MCF 10A (cell line): ENCODE data around the gene PPP1R14D. TPM values are rescaled to one million over a fixed set of nuclear protein-coding genes. Genes with fewer than 3 reads are reported as not detected.

Experiments used
- BruUV-seq: library from RNA; stranded (reverse); fragments of 400-500 nt; replicated peaks from 2 replicates; lab custom pipeline; 2021; lab: Mats Ljungman, UMichigan
- CTCF ChIA-PET: fragments of 300-600 bp; sonication (Branson Sonifier 250); formaldehyde crosslinking; extraction: SDS; loops from one replicate; lab custom pipeline; 2021; ENCODE audit warnings: antibody characterized with exemption, inconsistent platforms; lab: Yijun Ruan, JAX
- POLR2A ChIA-PET: fragments of 300-600, 350-650 bp; sonication (Branson Sonifier 250); formaldehyde crosslinking; extraction: SDS; loops from one replicate; lab custom pipeline; 2020; ENCODE audit warnings: antibody characterized with exemption, inconsistent platforms; lab: Yijun Ruan, JAX
- DNase-seq: peaks from one replicate; pipeline ENCODE4 v3.0.0-alpha.2; 2018; ENCODE audit not compliant: unreplicated experiment
- H3K27ac Mint-ChIP-seq: one replicate; pipeline ENCODE4 v1.8.0; 2022; ENCODE audit warnings: mild to moderate bottlenecking, low read depth, mixed read lengths; ENCODE audit not compliant: unreplicated experiment
- H3K27me3 Mint-ChIP-seq: one replicate; pipeline ENCODE4 v1.8.0; 2022; ENCODE audit warnings: mixed read lengths; ENCODE audit not compliant: insufficient read depth, unreplicated experiment
- H3K36me3 Mint-ChIP-seq: one replicate; pipeline ENCODE4 v1.8.0; 2022; ENCODE audit warnings: mild to moderate bottlenecking, moderate library complexity, mixed read lengths; ENCODE audit not compliant: insufficient read depth, unreplicated experiment
- H3K4me1 Mint-ChIP-seq: one replicate; pipeline ENCODE4 v1.8.0; 2022; ENCODE audit warnings: mixed read lengths; ENCODE audit not compliant: insufficient read depth, unreplicated experiment
- H3K4me3 Mint-ChIP-seq: one replicate; pipeline ENCODE4 v1.8.0; 2022; ENCODE audit warnings: mild to moderate bottlenecking, moderate library complexity, mixed read lengths; ENCODE audit not compliant: unreplicated experiment
- H3K9me3 Mint-ChIP-seq: one replicate; pipeline ENCODE4 v1.8.0; 2022; ENCODE audit warnings: mixed read lengths; ENCODE audit not compliant: unreplicated experiment
- CTCF ChIP-seq: fragments of 200-600 bp; IDR thresholded peaks from one replicate; pipeline ENCODE4 v1.8.0; 2022; ENCODE audit warnings: antibody characterized with exemption, mild to moderate bottlenecking; ENCODE audit not compliant: unreplicated experiment
- intact Hi-C: fragments of 100-400 bp; cut with micrococcal nuclease; formaldehyde crosslinking; loops from 2 replicates; pipeline ENCODE4 v1.14.1; 2022
- total RNA-seq: library from RNA; stranded (reverse); gene quantifications from 2 replicates; pipeline ENCODE4 v1.2.3, GENCODE V29; 2022

Gene PPP1R14D
- total RNA-seq, 1 experiment from 2014 or later = not detected

DNA sequence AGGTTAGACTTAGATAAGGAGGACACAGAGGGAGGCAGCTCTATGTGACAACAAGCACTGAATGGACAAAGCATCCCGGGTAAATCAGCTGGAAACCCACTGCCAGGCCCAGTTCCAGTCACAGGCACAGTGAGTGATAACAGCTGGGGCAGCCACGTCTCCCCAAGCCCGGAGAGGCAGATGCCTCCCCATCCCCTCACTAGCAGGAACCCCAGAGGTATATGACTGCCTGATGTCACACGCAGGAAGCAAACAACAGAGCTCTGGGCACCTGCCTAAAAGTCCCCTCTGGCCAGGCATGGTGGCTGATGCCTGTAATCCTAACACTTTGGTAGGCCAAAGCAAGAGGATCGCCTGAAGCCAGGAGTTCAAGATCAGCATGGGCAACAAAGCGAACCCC lies 40.5 kb downstream of the PPP1R14D start:
- H3K4me3 Mint-ChIP-seq = no peak overlapping the region
- H3K36me3 Mint-ChIP-seq = peaks cover 13% of the 10 kb centered on the region
- CTCF ChIA-PET = interaction anchor here (0.6 to 1.2 kb wide), 5 partner anchors 18 to 199 kb away, joined by 3 read pairs; partner anchors contain the start of genes C15orf62 and VPS18
- H3K27me3 Mint-ChIP-seq = no peaks in the 10 kb centered on the region
- no peaks in the 10 kb centered on the region for H3K9me3 Mint-ChIP-seq
- BruUV-seq = no TSS peak
- no peak for DNase-seq
- TF ChIP-seq CTCF = no peak
- POLR2A ChIA-PET = interaction anchor here (0.8 to 2.2 kb wide), 7 partner anchors 8 to 106 kb away, joined by 3 to 8 read pairs (median 5); partner anchors contain the start of genes C15orf62, RAD51 and VPS18
- intact Hi-C loops = no loop called here
- peaks cover 34% of the 10 kb centered on the region for H3K4me1 Mint-ChIP-seq
- H3K27ac Mint-ChIP-seq = peak overlapping the region; percentile 63

- POLR2A ChIA-PET = interaction anchor here (0.8 to 2.2 kb wide), 8 partner anchors 9 to 107 kb away, joined by 3 to 8 read pairs (median 5); partner anchors contain the start of genes C15orf62, RAD51 and VPS18
Observed at GRCh38 chr15:40787344-40787841, 41.1 kb downstream of the PPP1R14D start.

GRCh38 chr15:40785814-40786213 lies 42.7 kb downstream of the PPP1R14D start:
- H3K27ac Mint-ChIP-seq = no peak overlapping the region
- CTCF ChIA-PET = interaction anchor here (0.7 to 2.6 kb wide), 9 partner anchors 9 to 196 kb away, joined by 3 to 10 read pairs (median 5); partner anchors contain the start of gene VPS18
- peaks cover 27% of the 10 kb centered on the region for H3K4me1 Mint-ChIP-seq
- POLR2A ChIA-PET = interaction anchor here (0.9 to 1.5 kb wide), 8 partner anchors 9 to 110 kb away, joined by 3 to 5 read pairs (median 4); partner anchors contain the start of gene SPINT1
- intact Hi-C loops = loop anchor here (2.0 kb wide), 1 partner anchor 107 kb away; no protein-coding TSS in a partner anchor
- BruUV-seq = no TSS peak
- no peaks in the 10 kb centered on the region for H3K27me3 Mint-ChIP-seq
- H3K9me3 Mint-ChIP-seq = no peaks in the 10 kb centered on the region
- DNase-seq = no peak
- H3K4me3 Mint-ChIP-seq = no peak overlapping the region
- H3K36me3 Mint-ChIP-seq = peaks cover 12% of the 10 kb centered on the region
- TF ChIP-seq CTCF = no peak

More at GRCh38 chr15:40787344-40787841, 41.1 kb downstream of the PPP1R14D start:
- CTCF ChIA-PET = interaction anchor here (0.5 to 1.2 kb wide), 3 partner anchors 9 to 117 kb away, joined by 3 read pairs; partner anchors contain the start of gene C15orf62
- intact Hi-C loops = no loop called here
- Mint-ChIP-seq H3K4me1 (peaks cover 31% of the 10 kb centered on the region), H3K27me3 (no peaks in the 10 kb centered on the region), H3K9me3 (no peaks in the 10 kb centered on the region), H3K4me3 (no peak overlapping the region), H3K27ac (peak overlapping the region; percentile 63), H3K36me3 (peaks cover 15% of the 10 kb centered on the region)
- no TSS peak for BruUV-seq
- peak; percentile 98 for DNase-seq
- TF ChIP-seq CTCF = no peak

DNA sequence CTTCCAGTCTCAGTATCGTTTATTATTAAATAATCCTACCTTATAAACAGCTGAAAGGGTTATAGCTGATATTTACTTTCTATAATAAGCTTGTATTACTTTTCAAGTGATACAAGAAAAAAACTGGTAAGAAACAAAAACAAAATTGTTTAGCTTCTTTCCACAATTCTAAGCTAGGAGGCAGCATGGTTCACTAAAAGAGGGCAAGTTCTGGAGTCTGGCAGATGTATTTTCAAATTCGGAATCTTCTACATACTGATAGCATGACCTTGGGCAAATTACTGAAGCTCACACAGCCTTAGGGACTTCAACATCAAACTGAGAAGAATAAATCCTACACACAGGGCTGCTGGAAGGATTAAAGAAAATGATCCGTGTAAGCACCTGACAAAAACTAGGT lies 43.3 kb downstream of the PPP1R14D start:
- CTCF ChIA-PET = interaction anchor here (0.6 to 2.6 kb wide), 12 partner anchors 9 to 196 kb away, joined by 3 to 10 read pairs (median 4); partner anchors contain the start of genes GCHFR and VPS18
- peak; percentile 38 for DNase-seq
- POLR2A ChIA-PET = interaction anchor here (1.0 to 1.3 kb wide), 7 partner anchors 21 to 110 kb away, joined by 3 to 5 read pairs (median 4); partner anchors contain the start of gene SPINT1
- Mint-ChIP-seq H3K27ac (no peak overlapping the region), H3K9me3 (no peaks in the 10 kb centered on the region), H3K36me3 (peaks cover 12% of the 10 kb centered on the region), H3K4me3 (no peak overlapping the region), H3K27me3 (no peaks in the 10 kb centered on the region), H3K4me1 (peaks cover 27% of the 10 kb centered on the region)
- no peak for TF ChIP-seq CTCF
- intact Hi-C loops = loop anchor here (2.0 kb wide), 1 partner anchor 108 kb away; no protein-coding TSS in a partner anchor
- BruUV-seq = no TSS peak
